Activated naive CD8-positive, alpha-beta T cell treated with anti-CD3 and anti-CD28 coated beads, Interleukin-2, amount 50 U/mL, for 16 hours (primary cell): Measurements from ENCODE around the gene TSSC4.

Source experiments
- DNase-seq: peaks from one replicate; pipeline ENCODE4 v3.0.0-alpha.2; 2020; ENCODE audit warnings: low read depth, low spot score

TSSC4 gene

GRCh38 chr11:2433106-2433925, 32.8 kb downstream of the TSSC4 start:
- no peak for DNase-seq

GRCh38 chr11:2434008-2434407, 33.5 kb downstream of the TSSC4 start:
- no peak for DNase-seq

- DNase-seq, result no peak
Observed at GRCh38 chr11:2434506-2435255, 34.1 kb downstream of the TSSC4 start.

- no peak for DNase-seq
Observed at GRCh38 chr11:2435288-2436012, 34.9 kb downstream of the TSSC4 start.

GRCh38 chr11:2436013-2436520, 35.5 kb downstream of the TSSC4 start:
- no peak for DNase-seq

- DNase-seq, result no peak
Observed at GRCh38 chr11:2436521-2437031, 36.0 kb downstream of the TSSC4 start.

- no peak for DNase-seq
Observed at GRCh38 chr11:2437516-2437915, 37.0 kb downstream of the TSSC4 start.

GRCh38 chr11:2439820-2440219, 39.3 kb downstream of the TSSC4 start:
- no peak for DNase-seq

GRCh38 chr11:2440646-2441045, 40.1 kb downstream of the TSSC4 start:
- no peak for DNase-seq

- DNase-seq, result no peak
Observed at GRCh38 chr11:2441171-2441570, 40.6 kb downstream of the TSSC4 start.

- no peak for DNase-seq
Observed at GRCh38 chr11:2442589-2442988, 42.0 kb downstream of the TSSC4 start.

GRCh38 chr11:2443406-2443805, 42.9 kb downstream of the TSSC4 start:
- no peak for DNase-seq

GRCh38 chr11:2443881-2444820, 43.6 kb downstream of the TSSC4 start, which contains the start of gene TRPM5:
Gene TRPM5 (minus strand): TSS chr11:2444514. CDS start chr11:2423036, 21,478 bp downstream.
- DNase-seq, result peak; percentile 58

- no peak for DNase-seq
Observed at GRCh38 chr11:2444821-2445745, 44.5 kb downstream of the TSSC4 start, which contains the start of gene KCNQ1. Gene KCNQ1 (plus strand): TSS chr11:2445008. CDS start chr11:2445099, 91 bp downstream.

- no peak for DNase-seq
Observed at GRCh38 chr11:2445746-2446551, 45.4 kb downstream of the TSSC4 start.

GRCh38 chr11:2446590-2447252, 46.2 kb downstream of the TSSC4 start:
- DNase-seq, result no peak

GRCh38 chr11:2447253-2447950, 46.9 kb downstream of the TSSC4 start:
- DNase-seq, result no peak
